Measurements from ENCODE around the gene ARHGEF39.

- no peak for TF ChIP-seq CTCF (conservative IDR thresholded peaks at IDR 0.05)
- TF ChIP-seq ZFX (IDR thresholded peaks at IDR 0.05) = no peak
Measured at GRCh38 chr9:35661756-35662350, 3.1 kb downstream of the ARHGEF39 start.
